Hepatocyte (in vitro differentiated cells): ENCODE data around the gene BLTP3B.

ENCODE experiments used
- EZH2 ChIP-seq: fragments of 200-600 bp; sonication (generic); IDR thresholded peaks from 2 replicates; pipeline ENCODE4 v1.6.1; 2016; ENCODE audit warnings: antibody characterized with exemption, mild to moderate bottlenecking, borderline replicate concordance
- EZH2phosphoT487 ChIP-seq: fragments of 200-600 bp; sonication (generic); IDR thresholded peaks from one replicate; pipeline ENCODE4 v1.6.1; 2018; ENCODE audit warnings: antibody characterized with exemption, mild to moderate bottlenecking, low read depth, moderate library complexity; ENCODE audit not compliant: unreplicated experiment, severe bottlenecking
- TF ChIP-seq, protein P1 (sequence below): fragments of 200-600 bp; sonication (generic); IDR thresholded peaks from 2 replicates; pipeline ENCODE4 v1.5.1; 2016; ENCODE audit warnings: antibody characterized with exemption, mild to moderate bottlenecking; ENCODE audit not compliant: poor library complexity

DNA sequence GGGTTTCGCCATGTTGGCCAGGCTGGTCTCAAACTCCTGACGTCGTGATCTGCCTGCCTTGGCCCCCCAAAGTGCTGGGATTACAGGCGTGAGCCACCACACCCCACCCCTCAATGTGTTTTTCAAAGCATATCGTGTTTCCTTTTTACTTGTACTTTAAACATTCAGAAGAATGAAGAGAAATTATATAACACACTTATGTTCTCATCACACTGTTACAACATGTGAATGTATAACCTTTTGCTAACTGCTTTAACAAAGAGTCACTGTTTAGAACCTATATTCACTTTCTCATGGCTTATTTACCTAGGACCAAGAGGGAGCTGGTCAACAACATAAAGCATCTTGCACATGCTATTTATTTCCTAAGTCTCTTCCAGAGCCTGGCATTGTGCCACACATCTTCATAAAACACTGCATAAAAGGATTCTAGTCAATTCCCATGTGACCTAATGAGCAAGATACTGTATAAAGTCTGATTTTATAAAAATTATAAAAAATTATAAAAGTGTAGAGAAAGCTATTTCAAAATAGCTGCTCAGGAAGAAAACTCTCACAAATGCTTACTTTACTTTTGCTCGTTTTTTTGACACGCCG lies 42.0 kb upstream of the BLTP3B start:
- TF ChIP-seq, protein P1, sequence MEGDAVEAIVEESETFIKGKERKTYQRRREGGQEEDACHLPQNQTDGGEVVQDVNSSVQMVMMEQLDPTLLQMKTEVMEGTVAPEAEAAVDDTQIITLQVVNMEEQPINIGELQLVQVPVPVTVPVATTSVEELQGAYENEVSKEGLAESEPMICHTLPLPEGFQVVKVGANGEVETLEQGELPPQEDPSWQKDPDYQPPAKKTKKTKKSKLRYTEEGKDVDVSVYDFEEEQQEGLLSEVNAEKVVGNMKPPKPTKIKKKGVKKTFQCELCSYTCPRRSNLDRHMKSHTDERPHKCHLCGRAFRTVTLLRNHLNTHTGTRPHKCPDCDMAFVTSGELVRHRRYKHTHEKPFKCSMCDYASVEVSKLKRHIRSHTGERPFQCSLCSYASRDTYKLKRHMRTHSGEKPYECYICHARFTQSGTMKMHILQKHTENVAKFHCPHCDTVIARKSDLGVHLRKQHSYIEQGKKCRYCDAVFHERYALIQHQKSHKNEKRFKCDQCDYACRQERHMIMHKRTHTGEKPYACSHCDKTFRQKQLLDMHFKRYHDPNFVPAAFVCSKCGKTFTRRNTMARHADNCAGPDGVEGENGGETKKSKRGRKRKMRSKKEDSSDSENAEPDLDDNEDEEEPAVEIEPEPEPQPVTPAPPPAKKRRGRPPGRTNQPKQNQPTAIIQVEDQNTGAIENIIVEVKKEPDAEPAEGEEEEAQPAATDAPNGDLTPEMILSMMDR, result no peak
- TF ChIP-seq EZH2 (no peak), EZH2phosphoT487 (no peak)
